Loucy (cell line): Measurements from ENCODE around the gene TSC22D4.

Experiments
- CTCF ChIP-seq: fragments of 200-600 bp; sonication (generic); conservative IDR thresholded peaks from 2 replicates; pipeline ENCODE4 v1.5.1; 2014; ENCODE audit warnings: mild to moderate bottlenecking, antibody characterized with exemption, low read length
- EZH2phosphoT487 ChIP-seq: fragments of 200-600 bp; IDR thresholded peaks from 2 replicates; pipeline ENCODE4 v1.6.1; 2018; ENCODE audit warnings: antibody characterized with exemption, mild to moderate bottlenecking, moderate library complexity, borderline replicate concordance

- TF ChIP-seq CTCF: no peak
- no peak for TF ChIP-seq EZH2phosphoT487
These were observed 47.0 kb downstream of the TSC22D4 start for GRCh38 chr7:100432053-100432452.
